CD4-positive, CD25-positive, alpha-beta regulatory T cell (primary cell): ENCODE results near the gene STAT5A. TPM values are rescaled to one million over a fixed set of nuclear protein-coding genes. Genes with fewer than 3 reads are reported as not detected.
A peak's percentile ranks its signal among the peaks of the same experiment; 100 is the strongest.
"Not testable (repeated sequence)": the region's sequence is repeated elsewhere in the genome, so short reads cannot be mapped to it uniquely, and the experiment has no call there.

Experiments
- ATAC-seq, 2 donors: fragments of 150-1000 bp; cut with Tn5 transposase; one replicate each; pipeline ENCODE4 v1.10.0; 2021; ENCODE audit warnings: low read depth in 2 of 2, moderate number of reproducible peaks in 2 of 2, moderate library complexity in 1 of 2
- DNase-seq, 3 donors: peaks; one replicate each; pipeline versions ENCODE4 v3.0.0 to v3.0.0-alpha.2; 2012 to 2022; ENCODE audit warnings: mixed read lengths in 1 of 3
- H3K27ac ChIP-seq: one replicate; pipeline ENCODE4 v1.7.0; 2013; ENCODE audit warnings: mild to moderate bottlenecking, low read length; ENCODE audit not compliant: insufficient read depth, poor library complexity, severe bottlenecking
- H3K27me3 ChIP-seq: one replicate; pipeline ENCODE4 v1.7.0; 2013; ENCODE audit warnings: low read length; ENCODE audit not compliant: control insufficient read depth, insufficient read depth
- H3K36me3 ChIP-seq: one replicate; pipeline ENCODE4 v1.7.0; 2013; ENCODE audit warnings: mild to moderate bottlenecking, low read length, moderate library complexity; ENCODE audit not compliant: control insufficient read depth, insufficient read depth
- H3K4me1 ChIP-seq: 2 replicates; pipeline ENCODE4 v1.7.0; 2013; ENCODE audit warnings: mild to moderate bottlenecking, low read length; ENCODE audit not compliant: insufficient read depth, control insufficient read depth, poor library complexity, severe bottlenecking
- H3K4me3 ChIP-seq: one replicate; pipeline ENCODE4 v1.7.0; 2013; ENCODE audit warnings: low read depth, mild to moderate bottlenecking, low read length, moderate library complexity
- H3K9me3 ChIP-seq, 2 experiments: 1 replicate in 1 of 2; 2 replicates in 1 of 2; pipeline ENCODE4 v1.7.0; 2013; ENCODE audit warnings: low read length in 2 of 2, mild to moderate bottlenecking in 1 of 2, moderate library complexity in 1 of 2; ENCODE audit not compliant: control insufficient read depth in 2 of 2
- H3K27ac Mint-ChIP-seq, 3 donors: one replicate each; pipeline ENCODE4 v1.8.0; 2020 to 2022; ENCODE audit warnings: mild to moderate bottlenecking in 3 of 3, mixed read lengths in 3 of 3, moderate library complexity in 2 of 3
- H3K27me3 Mint-ChIP-seq: one replicate; pipeline ENCODE4 v1.8.0; 2022; ENCODE audit warnings: mild to moderate bottlenecking, mixed read lengths
- H3K36me3 Mint-ChIP-seq: one replicate; pipeline ENCODE4 v1.8.0; 2020; ENCODE audit warnings: mixed read lengths
- H3K4me1 Mint-ChIP-seq, 4 donors: one replicate each; pipeline ENCODE4 v1.8.0; 2020 to 2022; ENCODE audit warnings: mixed read lengths in 4 of 4, mild to moderate bottlenecking in 1 of 4
- H3K4me3 Mint-ChIP-seq, 4 donors: one replicate each; pipeline ENCODE4 v1.8.0; 2020 to 2022; ENCODE audit warnings: mild to moderate bottlenecking in 4 of 4, mixed read lengths in 4 of 4, moderate library complexity in 3 of 4
- H3K9me3 Mint-ChIP-seq, 7 donors: one replicate each; pipeline ENCODE4 v1.8.0; 2020 to 2022; ENCODE audit warnings: mixed read lengths in 7 of 7, mild to moderate bottlenecking in 3 of 7, moderate library complexity in 2 of 7
- polyA plus RNA-seq, 4 donors: library from polyadenylated mRNA; unstranded; fragments of 300-500 nt; fragmentation: Illumina TruSeq; gene quantifications; one replicate each; pipeline ENCODE4 v1.2.3, GENCODE V29; 2021
- total RNA-seq: library from RNA; stranded (reverse); gene quantifications from one replicate; pipeline ENCODE4 v1.2.3, GENCODE V29; 2022

Gene STAT5A
- total RNA-seq (177 TPM), polyA plus RNA-seq (10 to 100 TPM; 71.1 to 90.9 (median 76.7) TPM)

GRCh38 chr17:42287977-42288802, at the start of gene STAT5A:
Gene STAT5A (plus strand): TSS chr17:42288498. CDS start chr17:42289412, 914 bp downstream.
- Histone ChIP-seq H3K9me3 (no peaks in the 10 kb centered on the region), H3K27me3 (no peaks in the 10 kb centered on the region), H3K4me3 (peak within 1 kb of the TSS; percentile 81), H3K4me1 (peaks cover 41% of the 10 kb centered on the region), H3K36me3 (peaks cover 12% of the 10 kb centered on the region), H3K27ac (peak within 1 kb of the TSS; percentile 95)
- H3K27me3 Mint-ChIP-seq = no peaks in the 10 kb centered on the region
- peak within 1 kb of the TSS; percentile 97 to 98 (median 97) for H3K4me3 Mint-ChIP-seq
- H3K27ac Mint-ChIP-seq = peak within 1 kb of the TSS; percentile 98 to 99 (median 98)
- no peaks in the 10 kb centered on the region for H3K9me3 Mint-ChIP-seq
- peak; percentile 84 to 86 for ATAC-seq
- peaks cover 7% of the 10 kb centered on the region for H3K36me3 Mint-ChIP-seq
- DNase-seq = peak; percentile 68 to 91 (median 83)
- H3K4me1 Mint-ChIP-seq = peaks cover 7 to 58% (median 42%) of the 10 kb centered on the region in 4 donors

- H3K4me3 Mint-ChIP-seq, H3K27ac ChIP-seq, H3K4me3 ChIP-seq, H3K9me3 ChIP-seq, DNase-seq, H3K36me3 Mint-ChIP-seq, H3K36me3 ChIP-seq, H3K27me3 ChIP-seq, H3K4me1 ChIP-seq, H3K27me3 Mint-ChIP-seq, ATAC-seq, H3K9me3 Mint-ChIP-seq: not testable (repeated sequence)
- Mint-ChIP-seq H3K4me1 (peaks cover 43 to 73% (median 51%) of the 10 kb centered on the region in 4 donors), H3K27ac (peak overlapping the region in 1 of 3 donors; percentile 61)
These were observed 48.7 kb upstream of the STAT5A start for GRCh38 chr17:42239576-42239975.

- Mint-ChIP-seq H3K27me3 (no peaks in the 10 kb centered on the region), H3K4me3 (peak overlapping the region in 2 of 4 donors; percentile 32 to 38), H3K27ac (peak overlapping the region; percentile 34 to 59 (median 55)), H3K4me1 (peaks cover 39 to 70% (median 47%) of the 10 kb centered on the region in 4 donors), H3K36me3 (no peaks in the 10 kb centered on the region), H3K9me3 (no peaks in the 10 kb centered on the region)
- H3K4me3 ChIP-seq = no peak overlapping the region
- H3K9me3 ChIP-seq = no peaks in the 10 kb centered on the region
- peaks cover 7% of the 10 kb centered on the region for H3K4me1 ChIP-seq
- H3K36me3 ChIP-seq = no peaks in the 10 kb centered on the region
- H3K27me3 ChIP-seq = no peaks in the 10 kb centered on the region
- ATAC-seq = no peak
- DNase-seq = no peak
- no peak overlapping the region for H3K27ac ChIP-seq
These were observed 48.1 kb upstream of the STAT5A start for GRCh38 chr17:42240201-42240600.

- H3K9me3 ChIP-seq, H3K9me3 Mint-ChIP-seq, H3K27me3 Mint-ChIP-seq, DNase-seq, H3K27ac ChIP-seq, H3K4me1 ChIP-seq, H3K36me3 ChIP-seq, H3K36me3 Mint-ChIP-seq, ATAC-seq, H3K27me3 ChIP-seq: not testable (repeated sequence)
- H3K27ac Mint-ChIP-seq = peak overlapping the region in 2 of 3 donors; percentile 39 to 59
- peak overlapping the region; percentile 32 for H3K4me3 ChIP-seq
- peak overlapping the region in 1 of 4 donors; percentile 38 for H3K4me3 Mint-ChIP-seq
- H3K4me1 Mint-ChIP-seq = peaks cover 38 to 68% (median 42%) of the 10 kb centered on the region in 4 donors
These were observed 47.4 kb upstream of the STAT5A start for GRCh38 chr17:42240863-42241262.

GRCh38 chr17:42241871-42242270, 46.4 kb upstream of the STAT5A start:
- no peaks in the 10 kb centered on the region for H3K9me3 ChIP-seq
- peaks cover 39 to 69% (median 46%) of the 10 kb centered on the region in 4 donors for H3K4me1 Mint-ChIP-seq
- ATAC-seq = no peak
- no peaks in the 10 kb centered on the region for H3K27me3 Mint-ChIP-seq
- H3K9me3 Mint-ChIP-seq = no peaks in the 10 kb centered on the region
- peak overlapping the region in 2 of 4 donors; percentile 13 to 66 for H3K4me3 Mint-ChIP-seq
- no peak overlapping the region for H3K27ac ChIP-seq
- H3K4me1 ChIP-seq = peaks cover 15% of the 10 kb centered on the region
- no peaks in the 10 kb centered on the region for H3K27me3 ChIP-seq
- no peak overlapping the region for H3K4me3 ChIP-seq
- no peaks in the 10 kb centered on the region for H3K36me3 ChIP-seq
- peaks cover 3% of the 10 kb centered on the region for H3K36me3 Mint-ChIP-seq
- H3K27ac Mint-ChIP-seq = peak overlapping the region in 2 of 3 donors; percentile 5 to 47
- no peak for DNase-seq

- H3K27me3 Mint-ChIP-seq = no peaks in the 10 kb centered on the region
- DNase-seq (no peak), ATAC-seq (no peak)
- Histone ChIP-seq H3K9me3 (no peaks in the 10 kb centered on the region), H3K4me1 (peaks cover 32% of the 10 kb centered on the region), H3K27ac (no peak overlapping the region), H3K36me3 (no peaks in the 10 kb centered on the region), H3K27me3 (no peaks in the 10 kb centered on the region), H3K4me3 (no peak overlapping the region)
- peak overlapping the region in 2 of 3 donors; percentile 5 to 52 for H3K27ac Mint-ChIP-seq
- peak overlapping the region in 2 of 4 donors; percentile 11 to 76 for H3K4me3 Mint-ChIP-seq
- H3K4me1 Mint-ChIP-seq = peaks cover 35 to 75% (median 49%) of the 10 kb centered on the region in 4 donors
- H3K9me3 Mint-ChIP-seq = no peaks in the 10 kb centered on the region
- peaks cover 3% of the 10 kb centered on the region for H3K36me3 Mint-ChIP-seq
These were observed 44.8 kb upstream of the STAT5A start for GRCh38 chr17:42243493-42243982.

- Mint-ChIP-seq H3K4me3 (peak overlapping the region in 1 of 4 donors; percentile 54), H3K4me1 (peaks cover 39 to 81% (median 53%) of the 10 kb centered on the region in 4 donors), H3K27ac (peak overlapping the region in 2 of 3 donors; percentile 38 to 52)
- H3K27me3 ChIP-seq, H3K9me3 ChIP-seq, H3K36me3 Mint-ChIP-seq, DNase-seq, H3K4me3 ChIP-seq, H3K27ac ChIP-seq, H3K9me3 Mint-ChIP-seq, ATAC-seq, H3K27me3 Mint-ChIP-seq, H3K36me3 ChIP-seq: not testable (repeated sequence)
- peaks cover 35% of the 10 kb centered on the region for H3K4me1 ChIP-seq
These were observed 44.2 kb upstream of the STAT5A start for GRCh38 chr17:42244116-42244515.
